Stimulated activated CD4-positive, alpha-beta T cell treated with anti-CD3 and anti-CD28 coated beads, Interleukin-1b, Interleukin-23, amount 100 ng/mL, for 48 hours (primary cell): ENCODE measurements around the gene PLXNA4.

Experiments
- DNase-seq: peaks from one replicate; pipeline ENCODE4 v3.0.0-alpha.2; 2020

PLXNA4 gene

GRCh38 chr7:132345030-132345429 is 231.2 kb downstream of the PLXNA4 start:
- DNase-seq = no peak

DNA sequence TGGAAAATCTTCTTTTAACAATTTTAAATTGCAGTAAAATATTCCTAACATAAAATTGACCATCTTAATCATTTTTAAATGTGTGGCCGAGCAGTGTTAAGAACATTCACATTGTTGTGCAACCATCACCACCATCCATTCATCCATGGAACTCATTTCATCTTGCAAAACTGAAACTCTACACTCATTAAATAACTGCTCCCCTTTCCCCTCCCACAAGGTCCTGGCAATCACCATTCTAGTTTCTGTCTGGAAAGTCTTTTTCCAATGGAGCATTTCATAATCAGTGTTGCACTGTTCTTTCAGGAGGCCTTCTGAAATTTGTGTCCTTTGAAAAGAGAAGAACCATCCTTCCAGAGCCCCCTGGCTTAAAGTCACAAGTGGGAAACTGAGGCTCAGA is 233.1 kb downstream of the PLXNA4 start:
- no peak for DNase-seq

DNA sequence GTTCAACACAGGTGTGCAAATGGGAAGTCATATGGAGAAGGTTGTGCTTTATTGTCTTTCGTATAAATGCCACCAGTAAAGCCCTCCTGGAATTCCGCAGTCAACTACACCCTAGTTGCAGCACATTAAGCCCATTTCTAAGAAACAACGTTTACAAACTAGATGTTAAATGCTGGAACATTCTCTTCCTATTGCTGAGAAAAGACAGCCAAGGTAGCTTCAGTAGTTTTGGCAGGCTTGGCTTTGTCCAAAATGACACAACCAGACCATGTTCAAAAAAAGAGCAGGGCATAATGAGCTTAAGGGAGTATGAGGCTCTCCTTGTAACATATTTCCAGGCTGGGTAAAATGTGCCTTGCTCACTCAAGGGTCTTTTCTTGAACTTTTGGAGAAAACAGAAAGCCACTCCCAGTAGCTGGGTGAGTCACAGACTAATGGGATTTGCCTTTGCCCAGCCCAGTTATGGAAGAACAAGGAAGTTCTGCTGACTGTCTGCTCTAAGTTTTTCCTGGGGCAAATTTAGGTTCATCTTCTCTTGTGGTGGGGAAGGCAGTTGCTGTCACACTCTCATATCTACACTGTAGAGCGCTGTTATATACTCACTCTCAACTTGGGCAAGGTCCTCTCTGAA is 238.7 kb downstream of the PLXNA4 start:
- DNase-seq = no peak

DNA sequence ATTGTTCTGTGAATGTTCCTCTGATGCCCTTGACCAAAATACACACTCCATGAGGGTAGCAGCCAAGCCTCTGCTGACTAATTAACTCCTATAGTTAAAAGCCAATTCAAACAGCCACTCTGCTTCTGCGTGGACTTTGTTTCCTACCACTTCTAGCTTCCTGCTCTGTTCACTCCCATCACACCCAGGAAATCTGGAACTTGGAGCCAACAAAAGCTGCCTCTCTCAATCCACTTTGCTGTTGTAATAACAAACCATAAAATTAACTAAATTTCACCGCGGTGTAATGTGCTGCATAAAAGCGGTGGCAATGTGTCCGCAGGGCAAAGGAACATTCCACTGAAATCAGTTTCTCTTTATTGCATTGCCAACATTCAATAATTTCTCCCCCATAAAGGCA is 239.5 kb downstream of the PLXNA4 start:
- no peak for DNase-seq

- DNase-seq = no peak
These were observed 243.0 kb downstream of the PLXNA4 start for GRCh38 chr7:132333301-132333700.

- DNase-seq = no peak
These were observed 247.5 kb downstream of the PLXNA4 start for GRCh38 chr7:132328760-132329159.

- DNase-seq = no peak
These were observed 248.1 kb downstream of the PLXNA4 start for GRCh38 chr7:132328047-132328620.

GRCh38 chr7:132326878-132327589 is 249.2 kb downstream of the PLXNA4 start:
- no peak for DNase-seq

DNA sequence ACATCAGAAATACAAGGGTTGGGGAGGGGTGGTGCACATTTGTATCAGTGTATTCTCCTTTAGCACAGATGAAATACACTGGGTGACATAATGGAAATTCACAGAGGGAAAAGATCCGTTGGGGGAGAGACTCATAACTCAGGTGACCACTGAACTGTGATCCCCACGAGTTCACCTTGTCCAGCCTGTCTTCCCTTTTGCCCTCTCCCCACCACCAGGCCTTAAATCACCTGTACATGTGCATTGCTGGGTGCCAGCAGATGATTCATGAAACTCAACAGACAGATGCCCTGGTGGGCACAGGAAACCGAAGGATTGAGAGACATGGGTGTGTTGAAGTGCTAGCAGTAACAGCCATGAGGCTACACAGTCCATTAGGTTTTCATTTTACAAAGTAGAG is 253.3 kb downstream of the PLXNA4 start:
- DNase-seq = no peak

DNA sequence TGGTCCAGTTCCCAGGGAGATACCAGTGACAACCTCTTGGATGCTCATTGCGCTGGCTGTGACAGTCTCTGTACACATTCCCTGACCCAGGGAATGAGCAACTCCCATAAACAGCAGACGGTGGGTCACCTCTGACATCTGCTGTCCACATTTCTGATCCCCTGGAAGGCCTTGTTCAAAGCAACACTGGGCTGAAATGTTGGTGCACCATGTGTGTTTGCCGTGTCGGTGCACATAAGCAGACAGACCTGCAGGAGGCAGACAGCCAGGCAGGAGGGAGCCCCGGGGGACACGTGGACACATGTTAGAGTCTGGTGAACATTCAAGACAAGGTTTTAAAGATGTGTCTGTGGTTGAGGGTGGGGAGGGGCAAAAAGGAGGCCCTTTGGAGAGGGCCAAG is 254.9 kb downstream of the PLXNA4 start:
- no peak for DNase-seq

GRCh38 chr7:132319481-132319880 is 256.8 kb downstream of the PLXNA4 start:
- DNase-seq = no peak

GRCh38 chr7:132318352-132319318 is 257.6 kb downstream of the PLXNA4 start:
- DNase-seq = peak; percentile 76

DNA sequence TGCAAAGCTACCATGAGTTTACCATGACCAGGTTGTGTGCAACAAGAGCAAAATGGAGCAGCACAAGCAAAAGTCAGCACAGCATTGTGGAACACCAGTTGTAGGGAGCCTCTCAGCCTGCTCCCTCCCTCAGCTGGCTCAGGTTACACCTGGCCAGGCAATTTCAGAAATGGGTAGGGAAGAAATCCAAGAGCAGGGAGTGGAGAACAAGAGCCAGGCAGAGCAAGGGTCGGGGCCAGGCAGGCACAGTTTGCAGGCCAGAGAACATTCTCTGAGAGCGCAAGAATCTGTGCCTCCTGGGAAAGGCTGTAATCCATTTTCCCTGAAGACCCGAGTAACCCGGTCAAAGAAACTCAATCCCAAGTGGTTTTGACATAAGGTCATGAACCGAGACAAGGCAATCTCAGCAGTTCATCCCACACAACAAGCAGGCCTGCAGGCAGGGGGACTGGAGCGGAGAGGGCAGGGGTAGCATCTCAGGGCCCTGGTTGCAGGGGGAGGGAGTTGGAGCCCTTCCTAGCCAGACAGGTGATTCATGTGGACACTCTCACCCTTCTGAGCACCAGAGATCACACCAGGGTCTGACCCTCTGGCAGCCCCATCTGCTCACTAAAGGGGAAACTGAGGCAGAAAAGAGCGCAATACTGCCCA is 258.4 kb downstream of the PLXNA4 start:
- no peak for DNase-seq

DNA sequence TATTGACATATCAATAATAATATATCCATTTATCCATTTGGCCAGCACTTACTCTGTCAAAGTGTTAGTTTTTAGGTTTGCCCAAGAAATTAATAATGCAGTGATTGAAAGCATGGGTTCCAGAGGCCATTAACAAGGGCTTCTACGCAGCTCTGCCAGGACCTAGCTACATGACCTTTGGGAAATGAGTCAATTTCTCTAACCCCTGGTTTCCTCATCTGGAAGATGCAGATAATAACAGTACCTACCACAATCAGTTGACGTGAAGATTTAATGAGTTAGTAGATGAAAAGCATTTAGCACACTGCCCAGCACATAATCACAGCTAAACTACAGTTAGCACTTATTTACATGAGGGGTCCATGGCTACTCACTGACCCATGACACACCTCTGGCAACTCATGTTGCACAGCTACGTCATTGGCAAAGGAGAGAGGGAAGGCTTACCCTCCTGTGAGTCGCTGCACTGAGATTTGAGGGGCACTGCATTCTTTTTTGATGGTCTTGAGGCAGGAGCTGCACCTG is 263.7 kb downstream of the PLXNA4 start:
- no peak for DNase-seq

- DNase-seq = no peak
These were observed 264.5 kb downstream of the PLXNA4 start for GRCh38 chr7:132311733-132312132.

DNA sequence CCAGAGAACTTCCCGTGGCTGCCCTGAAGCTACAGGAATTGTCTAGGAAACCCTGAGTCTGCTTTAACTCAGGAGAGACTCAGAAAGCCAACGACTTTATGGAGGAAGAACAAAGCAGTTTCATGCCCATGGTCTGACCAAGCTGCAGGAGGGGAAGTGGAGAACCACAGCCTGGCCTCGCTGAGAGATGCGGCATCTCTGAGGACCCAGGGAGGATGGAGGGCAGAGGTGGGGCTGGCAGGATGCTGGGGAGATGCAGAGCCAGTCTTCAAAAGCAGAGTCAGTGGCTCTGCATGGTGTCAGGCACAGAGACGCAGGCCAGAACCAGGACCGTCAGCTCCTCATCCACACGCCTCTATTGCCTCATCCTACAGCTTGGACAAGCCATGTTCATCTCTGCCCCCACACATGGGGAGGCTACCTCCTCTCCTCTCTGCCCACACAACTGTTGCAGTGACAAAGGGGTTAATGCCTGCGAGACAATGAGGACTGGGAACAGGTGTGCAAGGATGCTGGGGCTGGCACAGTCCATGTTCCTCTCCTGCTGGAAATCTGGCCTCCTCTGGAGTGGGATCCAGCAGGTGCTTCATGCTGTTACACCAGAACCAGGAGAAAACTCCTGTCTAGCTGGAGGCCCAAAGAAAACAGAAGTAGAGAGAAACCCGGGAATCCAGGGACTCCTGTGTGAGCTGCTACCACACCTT is 267.0 kb downstream of the PLXNA4 start:
- no peak for DNase-seq

DNA sequence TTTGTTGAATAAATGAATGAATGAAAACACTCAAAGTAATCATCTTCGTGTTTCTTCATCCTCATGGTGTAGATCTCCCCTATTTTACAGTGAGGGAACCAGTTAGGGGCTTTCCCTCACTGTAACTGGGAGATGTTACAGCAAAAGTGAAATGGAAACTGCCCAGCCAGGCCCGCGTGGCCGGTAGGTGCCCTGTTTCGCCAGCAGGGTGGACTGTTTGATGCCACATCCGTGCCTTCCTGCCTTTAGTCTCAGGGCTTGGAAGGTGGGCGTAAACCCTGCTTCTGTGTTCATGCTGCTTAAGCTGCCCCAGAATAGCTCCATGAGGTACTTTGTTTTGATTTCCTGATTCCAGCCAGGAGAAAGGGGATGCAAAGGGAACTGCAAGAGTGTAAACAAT is 268.8 kb downstream of the PLXNA4 start:
- DNase-seq = no peak

DNA sequence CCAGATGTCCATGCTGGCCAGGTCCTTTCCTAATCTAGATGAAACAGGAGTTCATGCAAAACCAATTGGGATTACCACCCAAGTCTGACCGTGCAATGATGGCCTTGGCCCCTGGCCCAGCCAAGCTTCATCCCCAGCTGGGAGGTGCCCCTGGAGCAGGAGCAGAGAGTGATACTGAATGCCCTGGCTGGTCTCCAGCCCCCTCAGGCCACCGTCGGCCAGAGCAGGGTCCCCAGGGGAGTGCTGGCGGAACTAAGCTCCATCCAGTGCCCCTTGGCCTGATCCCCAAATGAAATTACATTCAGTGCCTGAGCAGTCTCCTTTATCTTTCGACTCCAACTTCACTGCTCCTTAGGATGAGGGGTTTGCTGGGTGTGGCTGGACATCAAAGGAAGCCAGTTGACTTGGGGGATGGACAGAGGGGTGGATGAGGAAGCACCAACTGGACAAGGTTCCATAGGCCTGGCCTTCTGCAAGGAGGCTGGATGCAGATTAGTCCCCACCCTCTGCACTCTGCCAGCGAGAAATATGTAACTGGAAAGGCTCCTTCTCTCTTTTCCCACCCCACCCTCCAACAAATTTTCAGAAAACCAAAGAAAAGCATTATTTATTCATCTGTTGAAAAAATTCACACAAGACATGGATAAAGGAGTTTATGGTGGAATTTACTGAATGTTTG is 275.5 kb downstream of the PLXNA4 start:
- DNase-seq = no peak

GRCh38 chr7:132298790-132299189 is 277.5 kb downstream of the PLXNA4 start:
- DNase-seq = no peak

DNA sequence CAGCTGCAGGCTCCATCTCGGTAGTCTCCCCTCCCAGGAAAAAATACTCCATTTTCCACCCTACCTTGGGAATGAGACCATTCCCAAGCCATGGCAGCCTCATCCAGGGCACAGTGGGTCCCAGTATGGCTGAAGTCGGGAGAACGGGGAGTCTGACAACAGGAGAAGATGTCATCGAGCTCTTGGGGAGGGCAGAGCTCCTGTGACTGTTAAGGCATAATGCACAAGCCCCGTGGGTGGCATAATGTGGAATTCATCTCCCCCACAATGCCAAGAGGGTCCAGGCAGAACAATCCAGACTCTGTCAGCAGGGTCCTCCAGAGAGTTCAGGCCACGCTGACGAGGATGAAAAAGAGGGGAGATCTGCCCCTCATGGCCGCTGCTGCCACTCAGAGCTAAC is 279.4 kb downstream of the PLXNA4 start:
- DNase-seq = no peak

DNA sequence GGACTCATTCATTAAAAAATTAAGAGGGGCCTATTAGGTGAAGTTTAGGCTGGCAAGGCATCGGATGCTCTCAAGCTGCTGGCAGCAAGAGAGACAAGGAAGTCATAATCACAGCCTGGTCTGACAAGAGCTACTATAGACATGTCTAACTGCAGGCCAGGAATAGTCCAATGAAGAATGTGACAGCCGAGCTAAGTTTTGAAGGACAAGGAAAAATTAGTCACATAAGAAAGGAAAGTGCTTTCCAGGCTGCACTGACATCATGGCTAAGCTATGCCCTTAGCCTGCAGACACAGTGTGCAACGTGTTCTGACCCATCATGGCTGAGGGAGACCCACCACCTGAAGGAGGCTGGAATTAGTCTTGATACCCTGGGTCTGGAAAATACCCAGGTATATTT is 281.1 kb downstream of the PLXNA4 start:
- DNase-seq = no peak
